ENCODE measurements around the gene AARS1.

DNA sequence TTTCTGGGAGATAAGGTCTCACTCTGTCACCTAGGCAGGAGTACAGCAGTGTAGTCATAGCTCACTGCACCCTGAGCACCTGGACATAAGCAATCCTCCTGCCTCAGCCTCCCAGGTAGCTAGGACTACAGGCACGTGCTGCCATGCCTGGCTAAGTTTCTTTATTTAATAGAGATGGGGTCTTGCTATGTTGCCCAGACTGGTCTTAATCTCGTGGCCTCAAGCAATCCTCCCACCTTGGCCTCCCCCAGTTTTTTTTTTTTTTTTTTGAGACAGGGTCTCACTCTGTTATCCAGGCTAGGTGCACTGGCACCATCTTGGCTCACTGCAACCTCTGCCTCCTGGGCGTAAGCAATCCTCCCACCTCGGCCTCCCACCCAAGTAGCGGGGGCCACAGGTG lies 30.8 kb upstream of the AARS1 start:
- TF ChIP-seq ATF3 (IDR thresholded peaks at IDR 0.05) = no peak
- TF ChIP-seq CTCF (IDR thresholded peaks at IDR 0.05; ENCODE audit: low read depth, low read length, missing input control) = no peak
- TF ChIP-seq REST (IDR thresholded peaks at IDR 0.05) = no peak
- no peak for TF ChIP-seq RXRA (IDR thresholded peaks at IDR 0.05)
